NB4 (cell line): ENCODE results near the gene NME7.

Experiments used
- DNase-seq: peaks from one replicate; pipeline ENCODE4 v3.0.0; 2010; ENCODE audit warnings: low read depth
- H3K4me3 ChIP-seq: one replicate; pipeline ENCODE4 v1.5.1; 2011; ENCODE audit warnings: mild to moderate bottlenecking, low read depth, low read length, moderate library complexity
- MYC ChIP-seq: IDR thresholded peaks from 2 replicates; pipeline ENCODE4 v1.6.1; 2011; ENCODE audit warnings: low read depth, low read length
- POLR2A ChIP-seq: IDR thresholded peaks from 2 replicates; pipeline ENCODE4 v1.6.1; 2011; ENCODE audit warnings: mild to moderate bottlenecking; ENCODE audit not compliant: insufficient read length; ENCODE audit errors: extremely low read depth
- TF ChIP-seq, protein P1 (sequence below): IDR thresholded peaks from 2 replicates; pipeline ENCODE4 v1.6.1; 2011; ENCODE audit warnings: low read depth, low read length
- TF ChIP-seq, protein P2 (sequence below): IDR thresholded peaks from one replicate; pipeline ENCODE4 v1.5.1; 2012; ENCODE audit warnings: low read depth, low read length

Gene NME7

DNA sequence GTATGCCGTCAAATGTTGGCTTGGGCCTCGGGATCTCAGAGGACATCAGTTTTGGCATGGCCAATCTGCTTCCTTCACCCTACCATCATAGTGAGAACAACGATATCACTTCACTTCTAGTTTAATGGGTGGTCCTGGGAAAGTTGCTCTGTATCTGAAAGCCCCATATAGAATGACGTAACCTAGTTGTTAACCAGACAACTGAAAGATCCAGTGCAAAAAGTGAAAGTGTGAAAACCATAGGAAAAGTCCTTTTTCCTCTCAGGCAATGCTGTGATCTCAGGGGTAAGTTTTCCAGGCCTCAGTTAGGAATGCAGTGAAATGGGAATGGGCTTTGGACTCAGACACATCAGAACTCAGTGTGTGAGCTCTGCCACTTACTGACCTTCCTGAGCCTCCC lies 279.7 kb downstream of the NME7 start:
- no peak overlapping the region for H3K4me3 ChIP-seq
- TF ChIP-seq, protein P1, sequence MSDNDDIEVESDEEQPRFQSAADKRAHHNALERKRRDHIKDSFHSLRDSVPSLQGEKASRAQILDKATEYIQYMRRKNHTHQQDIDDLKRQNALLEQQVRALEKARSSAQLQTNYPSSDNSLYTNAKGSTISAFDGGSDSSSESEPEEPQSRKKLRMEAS, result no peak
- TF ChIP-seq MYC, result no peak
- TF ChIP-seq POLR2A, result no peak
- TF ChIP-seq, protein P2, sequence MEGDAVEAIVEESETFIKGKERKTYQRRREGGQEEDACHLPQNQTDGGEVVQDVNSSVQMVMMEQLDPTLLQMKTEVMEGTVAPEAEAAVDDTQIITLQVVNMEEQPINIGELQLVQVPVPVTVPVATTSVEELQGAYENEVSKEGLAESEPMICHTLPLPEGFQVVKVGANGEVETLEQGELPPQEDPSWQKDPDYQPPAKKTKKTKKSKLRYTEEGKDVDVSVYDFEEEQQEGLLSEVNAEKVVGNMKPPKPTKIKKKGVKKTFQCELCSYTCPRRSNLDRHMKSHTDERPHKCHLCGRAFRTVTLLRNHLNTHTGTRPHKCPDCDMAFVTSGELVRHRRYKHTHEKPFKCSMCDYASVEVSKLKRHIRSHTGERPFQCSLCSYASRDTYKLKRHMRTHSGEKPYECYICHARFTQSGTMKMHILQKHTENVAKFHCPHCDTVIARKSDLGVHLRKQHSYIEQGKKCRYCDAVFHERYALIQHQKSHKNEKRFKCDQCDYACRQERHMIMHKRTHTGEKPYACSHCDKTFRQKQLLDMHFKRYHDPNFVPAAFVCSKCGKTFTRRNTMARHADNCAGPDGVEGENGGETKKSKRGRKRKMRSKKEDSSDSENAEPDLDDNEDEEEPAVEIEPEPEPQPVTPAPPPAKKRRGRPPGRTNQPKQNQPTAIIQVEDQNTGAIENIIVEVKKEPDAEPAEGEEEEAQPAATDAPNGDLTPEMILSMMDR, result no peak
- no peak for DNase-seq

DNA sequence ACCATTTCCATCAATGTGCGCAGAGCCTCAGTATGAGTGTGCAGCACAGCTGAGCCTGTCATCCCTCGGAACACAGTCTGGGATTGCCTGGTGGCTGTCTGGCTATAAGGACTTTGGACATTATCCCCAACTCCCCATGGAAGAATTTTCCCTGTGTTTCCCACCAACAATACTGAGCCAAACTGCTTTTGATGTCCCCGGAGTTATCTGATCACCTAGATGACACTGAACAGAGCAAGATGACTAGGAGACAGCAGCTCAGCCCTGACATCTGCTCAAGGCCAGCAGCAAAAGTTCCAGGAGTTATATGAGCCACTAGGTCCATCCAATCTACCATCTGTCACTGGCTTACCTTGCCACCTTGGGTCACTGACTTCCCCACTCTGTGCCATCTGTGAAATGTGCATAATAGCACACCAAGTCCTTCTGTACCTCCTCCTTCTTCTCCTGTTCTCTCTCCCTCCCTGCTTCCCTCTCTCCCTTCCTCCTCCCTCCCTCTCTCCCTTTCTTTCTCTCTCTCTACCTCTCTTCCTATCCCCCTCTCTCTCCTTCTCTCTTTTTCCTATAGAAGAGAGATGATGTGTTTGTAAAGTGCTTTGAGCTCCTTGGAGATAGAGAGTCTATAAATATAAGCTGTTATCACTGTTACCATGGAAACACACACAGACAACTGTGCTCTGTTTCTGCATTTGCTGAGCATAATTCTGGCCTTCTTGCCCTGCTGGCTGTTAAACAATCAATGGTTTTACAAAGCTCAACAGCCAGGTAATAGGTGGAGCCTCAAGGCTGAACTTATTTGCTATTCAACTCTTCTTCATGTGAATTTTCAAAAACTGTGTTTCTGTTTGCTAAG lies 280.8 kb downstream of the NME7 start:
- TF ChIP-seq, protein P2, result no peak
- TF ChIP-seq POLR2A, result no peak
- TF ChIP-seq, protein P1, result no peak
- no peak for TF ChIP-seq MYC
- H3K4me3 ChIP-seq, result no peak overlapping the region
- no peak for DNase-seq

DNA sequence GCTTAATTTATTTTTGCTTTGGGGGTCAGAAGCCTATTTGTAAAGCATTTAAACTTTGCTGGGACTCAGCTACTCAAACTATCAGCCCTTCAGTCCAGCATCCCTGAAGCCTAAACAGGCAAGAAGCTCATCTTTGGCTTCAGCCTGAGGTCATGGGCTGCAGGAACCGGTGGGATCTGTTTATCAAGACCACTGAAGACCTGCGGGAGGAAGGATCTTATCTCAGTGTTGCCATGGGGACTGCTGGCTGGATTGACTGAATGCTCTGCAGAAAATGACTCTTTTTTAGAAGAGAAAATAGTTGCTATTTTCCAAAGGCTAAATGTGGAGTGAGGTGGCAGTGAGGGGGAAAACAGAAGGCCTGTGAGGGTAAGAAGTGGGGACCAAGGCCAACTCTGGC lies 281.7 kb downstream of the NME7 start:
- no peak for DNase-seq
- no peak for TF ChIP-seq POLR2A
- TF ChIP-seq, protein P2, result no peak
- TF ChIP-seq, protein P1, result no peak
- no peak for TF ChIP-seq MYC
- H3K4me3 ChIP-seq, result no peak overlapping the region
